ENCODE measurements around the gene SEMA3C.

SEMA3C gene

DNA sequence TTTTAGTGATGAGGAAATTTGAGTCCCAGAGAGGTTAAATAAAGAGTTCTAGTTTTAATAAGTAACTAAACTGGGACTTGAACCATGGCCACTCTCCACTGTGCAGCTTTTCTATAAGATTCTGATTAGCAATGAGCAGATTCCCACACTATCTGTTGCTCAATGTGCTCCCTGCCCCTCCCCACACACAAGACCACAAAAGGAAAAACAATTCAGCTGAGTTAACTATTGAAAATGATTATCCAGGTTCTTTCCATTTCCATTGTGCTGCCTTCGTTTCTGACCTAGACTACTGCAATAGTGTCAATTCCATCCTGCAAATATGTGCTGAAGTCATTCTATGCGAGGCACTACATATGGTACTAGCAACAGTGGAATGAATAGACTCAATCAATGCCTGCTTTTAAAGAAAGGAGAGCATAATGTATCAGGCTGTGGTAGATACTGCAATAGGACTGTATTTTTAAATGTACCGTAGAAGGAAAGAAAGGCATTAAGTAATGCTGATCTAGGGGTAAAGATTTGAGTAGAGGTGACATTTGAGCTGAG, 97.0 kb downstream of the SEMA3C start:
- no peak for DNase-seq

DNA sequence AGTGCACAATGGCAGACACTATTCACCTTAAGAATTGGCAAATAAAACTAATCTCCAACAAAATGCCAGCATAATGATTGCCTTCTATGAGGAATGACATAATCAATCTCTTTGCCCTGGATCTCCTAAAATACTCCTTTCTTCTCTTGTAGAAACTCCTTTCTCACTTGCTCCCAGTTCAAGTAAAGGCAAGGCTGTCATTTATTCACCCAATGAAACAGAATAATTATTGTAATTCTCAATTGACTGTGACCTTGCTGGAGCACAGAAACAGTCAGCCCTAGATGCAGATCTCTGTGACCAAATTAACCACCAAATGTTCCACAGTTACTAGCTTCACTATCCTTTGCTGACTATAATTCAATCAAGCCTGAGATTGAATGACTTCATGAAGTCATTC, 99.3 kb downstream of the SEMA3C start:
- DNase-seq = no peak

DNA sequence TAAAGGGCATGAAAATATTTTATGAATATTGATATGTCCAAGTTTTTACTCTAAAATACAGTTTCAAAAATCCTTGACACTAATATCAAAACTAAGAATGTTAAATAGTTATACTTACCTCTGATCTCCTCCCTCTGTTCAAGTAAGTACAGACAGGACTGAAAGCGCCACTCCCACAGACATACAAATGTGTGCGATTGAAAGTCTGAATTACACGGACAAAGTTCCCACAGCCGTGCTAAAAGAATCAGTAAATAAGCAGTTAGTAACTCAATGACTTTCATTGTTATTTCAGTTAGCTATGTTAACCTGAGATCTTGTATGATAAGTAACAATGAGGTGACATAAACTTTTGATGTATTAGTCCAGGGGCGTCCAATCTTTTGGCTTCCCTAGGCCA, 100.7 kb downstream of the SEMA3C start:
- no peak for DNase-seq

DNA sequence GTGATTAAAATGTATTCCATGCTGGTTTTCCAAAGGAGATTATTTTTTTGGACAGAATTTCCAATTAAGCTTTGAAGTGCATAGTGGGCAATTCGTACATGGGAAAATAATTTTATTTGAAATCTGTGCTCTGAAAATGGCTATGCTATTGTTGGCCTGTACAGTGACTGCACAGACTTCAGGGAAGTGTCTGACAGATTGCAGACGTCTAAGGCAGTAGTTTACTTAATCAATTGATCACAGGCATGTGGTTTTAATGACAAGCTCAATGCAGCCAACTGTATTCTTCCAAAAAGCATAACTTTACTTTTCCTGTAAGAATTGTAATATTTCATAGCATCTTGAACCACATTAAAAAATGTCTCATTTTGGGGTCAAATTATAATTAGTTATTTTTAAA, 102.0 kb downstream of the SEMA3C start:
- DNase-seq = no peak

DNA sequence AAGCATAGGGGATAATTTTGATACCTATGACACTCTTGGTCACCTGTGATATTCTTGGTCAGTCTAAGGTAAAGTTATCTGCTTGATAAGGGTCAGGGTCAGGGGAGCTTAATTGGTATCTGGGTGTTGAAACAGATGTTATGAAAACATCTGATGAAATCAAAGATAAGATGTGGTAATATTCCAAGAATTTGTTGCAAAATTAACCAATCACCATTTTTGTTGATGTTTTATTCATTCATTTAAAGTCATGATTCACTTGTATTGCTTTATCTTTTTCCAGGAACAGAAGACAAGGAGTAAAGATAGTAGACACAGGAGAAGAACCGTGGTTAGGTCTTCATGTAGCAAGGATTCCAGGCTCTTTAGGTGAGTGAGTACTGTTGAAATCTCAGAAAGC, 103.1 kb downstream of the SEMA3C start:
- no peak for DNase-seq

DNA sequence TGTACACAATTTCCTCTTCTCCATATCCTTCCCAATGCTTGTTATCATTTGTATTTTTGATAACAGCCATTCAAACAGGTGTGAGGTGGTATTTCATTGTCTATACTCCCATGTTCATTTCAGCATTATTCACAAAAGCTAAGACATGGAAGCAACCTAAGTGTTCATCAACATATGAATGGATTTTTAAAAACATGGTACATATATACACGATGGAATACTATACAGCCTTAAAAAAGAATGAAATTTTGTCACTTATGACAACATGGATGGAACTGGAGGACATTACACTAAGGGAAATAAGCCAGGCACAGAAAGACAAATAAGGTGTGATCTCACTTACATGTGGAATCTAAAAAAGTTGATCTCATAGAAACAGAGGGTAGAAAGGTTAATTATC, 109.3 kb downstream of the SEMA3C start:
- no peak for DNase-seq

DNA sequence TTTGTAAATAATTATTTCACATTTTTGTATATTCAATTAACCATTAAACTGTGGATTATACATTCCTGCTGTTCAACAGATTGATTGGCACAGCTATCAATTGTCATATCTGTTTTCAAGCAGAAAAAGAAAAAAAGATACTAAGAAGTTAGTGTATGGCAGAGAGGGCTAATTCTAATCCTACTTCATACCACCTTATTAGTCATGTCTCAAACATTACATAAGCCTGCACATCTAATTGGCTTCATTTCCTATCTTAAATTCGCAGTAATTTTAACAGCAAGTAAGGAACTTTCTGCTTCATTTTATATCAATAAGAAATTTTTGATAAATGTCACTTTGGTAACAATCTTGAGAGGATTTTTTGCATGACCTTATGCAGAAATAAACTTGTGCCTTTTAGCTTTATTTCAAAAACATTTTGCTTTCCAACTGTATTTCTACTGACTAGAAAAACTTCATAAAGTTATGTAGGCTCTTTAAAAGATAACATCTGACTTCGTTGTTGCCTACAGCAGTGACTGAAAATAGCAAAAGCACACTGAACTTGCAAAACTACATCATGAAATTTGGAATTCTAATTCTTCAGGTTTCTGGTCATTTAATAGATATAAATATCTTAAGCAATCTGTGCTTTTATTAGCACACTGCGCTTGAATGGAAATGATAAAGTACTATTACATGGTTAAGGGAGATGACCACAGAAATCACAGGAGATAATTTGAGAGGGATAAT, 111.5 kb downstream of the SEMA3C start:
- no peak for DNase-seq

DNA sequence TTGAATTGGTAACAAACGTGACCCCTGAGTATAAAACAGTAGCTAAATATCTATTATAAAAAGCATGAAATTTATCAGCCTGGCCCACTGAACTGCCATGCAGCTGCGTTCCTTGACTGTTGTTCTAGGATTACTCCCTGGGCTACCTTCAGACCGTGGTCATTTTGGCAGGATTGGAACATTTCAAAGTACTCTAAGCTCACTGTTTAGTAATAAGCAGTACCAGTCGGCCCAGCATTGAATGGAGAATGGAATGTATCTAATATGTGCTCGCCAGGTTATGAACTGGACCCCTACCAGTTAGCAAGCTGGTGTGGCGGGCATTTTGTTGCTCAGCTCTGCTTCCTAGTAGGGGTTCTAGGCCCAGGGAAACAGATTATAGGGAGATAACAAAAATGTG, 112.2 kb downstream of the SEMA3C start:
- no peak for DNase-seq

DNA sequence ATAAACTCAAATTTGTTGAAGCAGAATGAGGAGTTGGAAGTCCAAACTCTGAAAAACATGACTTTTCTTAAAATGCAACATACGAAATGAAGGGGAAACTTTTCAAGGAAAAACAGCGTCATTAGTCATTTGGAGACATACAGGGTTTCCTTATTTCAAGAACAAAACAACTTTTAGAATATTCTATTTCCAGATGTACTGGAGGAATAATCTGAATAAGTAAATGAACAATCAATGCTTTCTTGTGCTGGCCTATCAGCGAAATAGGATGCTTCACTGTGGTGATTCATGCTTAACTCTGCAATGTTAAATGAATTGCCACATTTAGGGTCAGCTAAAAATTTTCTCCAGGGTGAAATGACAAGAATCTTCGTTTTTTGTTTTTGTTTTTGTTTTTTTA, 114.3 kb downstream of the SEMA3C start:
- DNase-seq = no peak

DNA sequence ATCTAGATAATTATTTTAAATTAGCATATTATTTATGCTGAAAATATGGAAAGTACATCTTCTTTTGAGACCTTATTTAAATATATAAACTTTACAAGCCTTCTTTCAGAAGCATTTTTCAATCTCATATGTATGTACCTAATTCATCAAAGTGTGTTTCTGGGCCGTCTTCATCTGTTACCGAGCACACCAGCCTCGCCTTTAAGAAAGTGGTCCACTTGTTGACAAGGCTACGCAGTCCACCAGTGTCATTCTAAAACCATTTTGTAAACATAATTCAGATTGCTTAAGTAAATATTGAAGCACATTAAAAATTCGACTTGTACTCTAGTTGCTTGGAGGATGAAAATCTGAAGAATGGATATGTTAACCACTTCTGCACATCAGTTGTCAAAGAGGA, 116.3 kb downstream of the SEMA3C start:
- no peak for DNase-seq

DNA sequence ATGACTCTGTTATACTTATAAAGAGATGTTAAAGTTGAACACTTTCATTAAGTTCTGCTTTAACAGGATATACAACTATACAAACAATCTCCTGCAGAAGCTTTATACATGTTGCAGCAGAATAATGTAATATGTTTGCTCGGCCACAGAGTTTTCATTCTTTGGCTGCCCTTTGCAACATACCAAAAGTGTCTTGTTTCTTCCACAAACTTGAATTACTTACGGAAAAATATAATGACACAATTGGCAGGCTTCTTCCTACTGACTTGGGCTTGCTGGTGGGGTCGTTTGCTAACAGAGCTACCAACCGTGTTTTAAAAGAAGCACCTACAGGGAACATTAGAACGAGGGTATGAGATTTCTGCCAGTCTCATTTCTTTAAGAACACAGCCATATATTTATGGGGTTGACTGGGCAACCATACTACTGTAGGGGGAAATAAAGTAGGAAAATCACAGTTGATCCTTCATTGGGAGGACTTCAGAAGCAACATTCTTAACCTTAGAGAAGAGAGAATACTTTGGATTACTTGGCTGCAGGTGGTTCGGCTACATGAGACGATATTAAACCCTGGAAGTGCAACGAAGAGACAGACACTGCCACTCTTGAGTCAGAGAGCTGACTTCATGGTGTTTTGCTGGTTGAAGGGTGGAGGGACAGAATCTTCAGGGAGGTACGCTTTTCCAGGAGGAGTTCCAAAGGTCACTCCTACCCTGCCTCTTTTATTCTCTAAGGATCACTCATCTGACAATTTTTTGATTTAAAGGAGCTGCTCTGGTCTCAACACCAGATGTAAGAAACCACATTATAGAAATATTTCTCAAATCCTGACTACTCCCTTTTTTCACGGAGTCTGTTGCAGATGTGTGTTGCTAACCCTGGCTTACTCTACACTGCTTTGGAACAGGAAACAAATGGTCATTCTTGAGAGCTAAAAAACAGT, 123.9 kb downstream of the SEMA3C start:
- DNase-seq = peak; percentile 48

DNA sequence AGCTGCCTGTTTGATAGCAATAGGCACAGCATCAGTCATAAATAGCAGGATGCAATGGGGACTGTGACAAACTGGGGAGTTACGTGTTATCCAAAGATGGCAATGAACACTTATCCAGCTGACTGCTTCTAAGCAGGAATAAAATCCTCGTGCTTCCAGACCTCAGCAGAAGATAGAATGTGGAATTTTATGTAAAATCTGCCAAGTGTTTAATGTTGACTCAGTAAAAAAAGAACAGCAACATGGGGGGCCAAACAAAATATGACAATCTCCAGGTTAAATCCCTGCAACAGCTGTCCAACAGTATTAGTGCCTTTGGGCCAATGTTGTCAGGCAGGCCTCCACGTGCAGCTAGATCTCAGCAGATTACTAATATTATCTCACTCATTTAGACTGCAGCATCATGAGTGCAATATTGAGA, 127.3 kb downstream of the SEMA3C start:
- DNase-seq = no peak

DNA sequence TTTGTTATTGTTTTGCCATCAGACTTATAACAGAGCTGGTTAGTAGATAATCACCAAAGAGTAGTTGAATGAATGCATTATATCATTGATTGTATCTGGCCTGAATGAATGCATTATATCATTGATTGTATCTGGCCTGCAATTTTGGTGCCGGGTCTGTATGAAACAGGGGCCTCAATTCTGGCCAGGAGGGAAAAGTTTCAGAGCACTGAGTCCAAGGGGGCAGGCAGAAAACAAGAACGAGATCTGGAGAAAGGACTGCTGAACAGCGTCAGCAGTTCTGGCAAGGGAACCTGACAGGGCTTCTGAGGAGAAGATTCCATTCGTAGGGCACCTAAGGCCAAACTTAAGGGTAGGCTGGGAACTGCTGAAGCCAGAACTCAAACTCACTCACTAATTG, 128.0 kb downstream of the SEMA3C start:
- no peak for DNase-seq

DNA sequence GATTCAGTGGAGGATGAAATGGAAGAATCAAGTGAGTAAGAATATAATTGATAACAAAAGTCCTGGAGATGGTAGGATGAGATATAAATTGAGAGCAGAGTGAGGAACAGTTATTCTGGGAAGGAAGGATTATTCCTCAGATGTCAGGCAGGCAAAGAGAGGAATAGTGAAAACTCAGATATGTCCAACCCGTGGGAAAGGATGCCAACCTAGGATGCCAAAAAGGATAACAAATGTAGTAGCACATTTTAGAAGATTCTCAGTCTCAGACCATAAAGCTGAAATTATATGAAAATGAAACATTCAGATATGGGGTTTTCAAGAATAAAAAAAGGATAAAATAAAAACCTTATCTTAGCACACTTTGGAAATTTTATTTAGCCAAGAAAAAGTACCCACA, 131.1 kb downstream of the SEMA3C start:
- DNase-seq = no peak

DNA sequence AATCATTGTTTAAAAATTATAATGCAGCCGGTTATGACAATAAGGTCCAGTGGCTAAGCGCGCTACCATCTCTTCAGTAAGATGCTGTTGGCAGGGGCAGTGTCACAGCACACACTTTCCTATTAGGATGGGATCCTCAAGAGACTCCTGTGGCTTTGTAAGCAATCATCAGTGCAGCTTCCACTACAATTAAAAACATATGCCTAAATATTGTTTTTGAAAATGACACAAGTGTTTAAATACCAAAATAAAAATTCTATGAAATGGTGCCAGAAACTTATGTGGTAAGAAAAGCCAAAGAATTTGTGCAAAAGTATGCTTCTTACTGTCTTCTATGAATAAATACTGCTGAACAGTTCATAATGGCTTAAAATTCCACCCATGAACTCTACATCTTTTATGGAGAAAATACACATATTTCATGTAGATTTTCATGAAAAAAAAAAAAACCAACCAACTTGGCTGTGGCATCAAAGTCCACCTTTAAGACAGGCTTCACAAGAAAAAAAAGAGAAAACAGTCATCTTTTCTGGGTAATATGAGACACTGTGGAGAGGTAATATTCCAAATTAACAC, 132.8 kb downstream of the SEMA3C start:
- DNase-seq = no peak

DNA sequence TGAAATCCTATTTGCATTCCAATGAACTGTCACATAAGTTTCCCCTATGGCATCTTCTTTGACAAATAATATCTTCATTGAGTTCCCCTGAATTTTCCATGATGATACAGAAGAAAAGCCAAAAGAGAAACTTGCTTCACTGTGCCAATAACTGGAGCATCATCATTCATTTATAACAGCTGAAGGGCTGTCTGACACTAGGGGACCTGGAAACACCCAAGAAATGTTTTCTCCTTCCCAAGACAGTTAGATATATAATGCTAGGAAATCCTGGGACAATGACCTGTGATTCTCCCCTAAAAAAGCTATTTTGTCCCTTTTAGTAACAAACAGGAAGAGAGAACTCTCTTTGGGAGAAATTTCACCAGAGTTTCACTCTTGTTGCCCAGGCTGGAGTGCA, 133.6 kb downstream of the SEMA3C start:
- no peak for DNase-seq

DNA sequence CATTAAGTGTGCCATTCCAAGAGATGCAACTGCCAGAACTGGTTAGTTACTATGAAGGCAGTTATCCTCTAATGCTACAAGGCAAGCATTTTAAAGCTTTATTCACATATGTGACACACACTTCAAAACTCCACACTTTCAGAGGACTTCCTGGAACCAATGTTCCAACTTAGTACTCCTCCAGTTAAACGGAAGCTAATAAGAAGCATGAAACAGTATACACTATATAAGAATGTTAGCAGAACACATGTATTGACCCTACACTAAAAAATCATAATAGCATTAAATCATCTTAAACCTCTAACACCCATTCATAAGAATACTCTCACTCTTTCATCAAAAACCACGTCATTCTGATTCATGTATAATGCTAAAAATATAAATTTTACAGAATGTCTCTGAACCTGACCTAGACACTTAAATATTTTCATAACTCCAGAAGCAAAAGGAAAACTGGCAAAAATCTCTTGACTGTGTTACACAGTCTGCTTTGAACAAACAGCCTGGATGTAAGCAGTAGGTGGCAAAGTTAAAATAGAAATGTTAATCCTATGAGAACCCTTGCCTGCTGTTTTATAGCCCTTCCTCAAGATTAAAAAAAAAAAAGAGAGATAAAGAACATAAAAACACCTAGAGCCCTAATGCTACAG, 135.0 kb downstream of the SEMA3C start:
- no peak for DNase-seq

DNA sequence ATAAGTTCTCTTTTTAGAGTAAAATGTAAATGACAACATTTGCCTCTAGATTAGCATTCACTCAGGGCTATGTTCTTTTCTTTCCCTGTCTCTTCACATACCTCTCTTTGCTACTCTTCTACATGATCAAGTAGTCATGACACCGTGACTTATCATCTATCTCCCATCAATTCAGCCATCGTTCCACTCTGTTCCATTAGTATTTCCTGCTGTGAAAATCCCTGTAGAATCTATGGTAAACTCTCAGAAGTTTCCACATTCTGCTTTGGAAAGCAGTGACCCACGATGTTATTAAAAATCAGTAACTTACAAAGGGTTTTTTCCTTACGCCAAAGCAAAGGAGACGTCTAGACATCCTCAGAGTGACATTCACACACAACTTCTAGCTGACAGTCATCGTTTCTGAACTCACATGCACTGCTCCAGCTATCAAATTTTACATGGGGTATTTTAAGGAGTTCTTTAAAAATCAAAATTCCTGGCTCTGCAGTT, 135.6 kb downstream of the SEMA3C start:
- no peak for DNase-seq

DNA sequence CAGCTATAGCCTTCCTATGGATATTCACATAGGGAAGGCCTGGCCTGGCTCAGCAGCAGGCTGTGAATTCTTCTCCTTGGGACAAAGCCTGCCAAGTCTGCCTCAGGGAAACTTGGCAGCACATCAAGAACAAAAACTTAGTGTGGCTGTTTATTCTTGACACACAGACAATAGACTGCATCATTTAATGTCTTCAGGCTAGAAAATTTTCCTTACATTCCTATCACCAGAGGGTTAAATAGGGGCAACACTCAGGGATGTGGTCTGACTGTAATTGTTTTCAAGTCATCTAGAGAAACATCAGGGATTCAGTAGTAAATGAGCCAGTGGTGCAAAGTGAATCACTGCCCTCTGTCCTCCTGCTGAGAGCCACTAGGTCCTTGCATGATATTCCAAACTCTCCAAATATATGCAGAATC, 137.3 kb downstream of the SEMA3C start:
- peak; percentile 74 for DNase-seq

DNA sequence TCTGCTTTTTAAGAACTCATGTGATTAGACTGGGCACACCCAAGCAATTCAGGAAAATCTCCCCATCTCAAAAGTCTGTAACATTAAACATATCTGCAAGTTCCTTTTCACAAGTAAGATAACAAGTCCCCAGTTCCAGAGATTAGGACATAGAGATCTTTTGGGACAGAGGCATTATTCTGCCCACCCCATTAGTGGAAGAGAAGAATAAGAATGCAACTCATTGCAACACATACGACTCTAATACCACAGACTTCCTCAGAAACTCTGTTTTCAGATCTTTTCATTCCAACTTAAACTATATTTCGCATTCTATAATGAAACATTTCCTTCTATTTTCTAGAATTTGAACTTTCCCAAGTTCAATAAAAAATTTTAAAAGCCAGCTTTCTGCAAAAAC, 137.7 kb downstream of the SEMA3C start:
- DNase-seq = no peak

DNA sequence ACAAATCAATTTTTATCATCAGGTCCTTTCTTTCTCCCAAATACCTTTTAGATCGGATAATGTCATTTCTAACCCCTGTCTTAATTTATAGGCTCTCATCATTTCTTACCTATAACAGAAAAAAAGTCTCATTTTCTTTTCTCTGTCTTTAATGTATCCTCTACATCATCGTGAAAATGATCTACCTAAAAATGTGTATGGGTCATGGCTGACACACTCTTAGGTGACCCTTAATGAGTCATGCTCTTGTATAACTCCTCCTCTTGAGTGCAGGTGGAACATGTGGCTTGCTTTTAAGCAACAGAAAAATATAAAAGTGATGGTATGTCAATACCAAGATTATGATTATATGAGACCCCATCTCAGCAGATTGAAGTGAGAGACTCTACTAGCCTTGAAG, 139.4 kb downstream of the SEMA3C start:
- no peak for DNase-seq

DNA sequence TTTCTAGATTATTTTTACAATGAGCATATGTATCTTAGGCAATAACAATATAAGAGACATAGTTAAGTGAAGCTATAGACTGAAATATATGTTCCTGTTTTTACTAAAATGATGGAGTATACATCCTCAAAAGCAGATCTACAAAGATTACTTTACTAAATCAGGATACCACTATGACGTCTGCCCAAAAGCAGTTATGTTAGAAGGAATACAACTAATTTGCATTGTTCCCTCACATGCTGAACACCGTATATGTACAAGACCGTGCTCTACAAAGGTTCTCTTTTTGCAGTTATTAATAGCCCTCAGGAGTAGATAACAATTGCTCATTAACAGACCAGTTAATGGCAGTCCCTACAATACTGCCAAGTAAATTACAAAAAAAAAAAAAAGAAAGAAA, 143.0 kb downstream of the SEMA3C start:
- DNase-seq = no peak

DNA sequence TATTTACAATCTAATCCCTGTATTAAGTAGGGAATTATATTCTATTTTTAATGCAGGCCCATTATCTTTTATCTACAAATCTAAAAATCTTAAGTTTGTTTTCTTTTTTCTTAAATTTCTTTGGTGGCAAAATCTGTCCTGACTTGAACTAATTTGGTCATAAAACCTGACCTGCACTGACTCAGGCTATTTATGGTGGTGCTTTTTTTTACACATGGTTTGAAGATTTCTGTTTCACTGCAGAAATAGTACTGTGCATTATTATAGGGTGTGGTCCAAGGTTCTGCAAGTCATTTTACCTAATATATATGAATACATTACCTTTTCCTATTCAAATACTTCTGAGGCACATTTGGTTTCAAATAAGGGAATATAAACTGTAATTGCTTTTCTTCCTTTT, 143.4 kb downstream of the SEMA3C start:
- DNase-seq = no peak
